Measurements from ENCODE around the gene MINPP1.
"Not testable (repeated sequence)": the region's sequence is repeated elsewhere in the genome, so short reads cannot be mapped to it uniquely, and the experiment has no call there.

Gene MINPP1

GRCh38 chr10:87560495-87561129 is 55.9 kb downstream of the MINPP1 start:
- no peak for DNase-seq (ENCODE audit: low read depth in 2 of 2, low spot score in 1 of 2)

- no peak for DNase-seq (ENCODE audit: low read depth in 2 of 2, low spot score in 1 of 2)
Observed at GRCh38 chr10:87562750-87563149, 58.1 kb downstream of the MINPP1 start.

DNA sequence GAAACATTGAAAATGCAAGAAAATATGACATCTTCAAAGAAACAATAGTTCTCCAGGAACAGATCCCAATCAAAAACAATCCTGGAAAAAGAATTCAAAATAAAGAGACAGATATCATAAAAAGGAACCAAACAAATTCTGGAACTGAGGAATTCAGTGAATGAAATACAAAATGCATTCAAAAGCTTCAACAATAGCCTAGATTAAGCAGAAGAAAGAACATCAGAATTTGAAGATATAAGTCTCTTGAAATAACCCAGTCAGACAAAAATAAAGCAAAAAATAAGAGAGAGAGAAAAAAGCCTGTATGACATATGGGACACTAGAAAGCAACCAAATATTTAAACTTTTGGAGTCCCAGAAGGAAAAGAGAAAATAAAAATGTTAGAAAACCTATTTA is 60.3 kb downstream of the MINPP1 start:
- DNase-seq (ENCODE audit: low read depth in 2 of 2, low spot score in 1 of 2), result no peak

DNA sequence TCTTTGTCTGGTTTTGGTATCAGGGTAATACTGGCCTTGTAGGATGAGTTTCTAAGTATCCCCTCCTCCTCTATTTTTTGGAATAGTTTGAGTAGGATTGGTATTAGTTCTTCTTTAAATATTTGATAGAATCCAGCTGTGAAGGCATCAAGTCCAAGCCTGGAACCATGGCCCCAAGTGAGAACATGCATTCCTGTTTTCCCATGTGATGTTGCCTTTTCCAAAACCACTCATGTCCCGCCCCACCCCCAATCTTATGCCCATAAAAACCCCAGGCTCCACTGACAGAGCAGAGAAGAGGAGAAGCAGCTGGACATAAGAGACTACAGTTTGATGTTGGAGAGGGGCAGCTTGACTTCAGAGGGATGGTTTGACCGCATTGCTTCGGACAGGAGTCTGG is 71.2 kb downstream of the MINPP1 start:
- DNase-seq (ENCODE audit: low read depth in 2 of 2, low spot score in 1 of 2), result no peak

DNA sequence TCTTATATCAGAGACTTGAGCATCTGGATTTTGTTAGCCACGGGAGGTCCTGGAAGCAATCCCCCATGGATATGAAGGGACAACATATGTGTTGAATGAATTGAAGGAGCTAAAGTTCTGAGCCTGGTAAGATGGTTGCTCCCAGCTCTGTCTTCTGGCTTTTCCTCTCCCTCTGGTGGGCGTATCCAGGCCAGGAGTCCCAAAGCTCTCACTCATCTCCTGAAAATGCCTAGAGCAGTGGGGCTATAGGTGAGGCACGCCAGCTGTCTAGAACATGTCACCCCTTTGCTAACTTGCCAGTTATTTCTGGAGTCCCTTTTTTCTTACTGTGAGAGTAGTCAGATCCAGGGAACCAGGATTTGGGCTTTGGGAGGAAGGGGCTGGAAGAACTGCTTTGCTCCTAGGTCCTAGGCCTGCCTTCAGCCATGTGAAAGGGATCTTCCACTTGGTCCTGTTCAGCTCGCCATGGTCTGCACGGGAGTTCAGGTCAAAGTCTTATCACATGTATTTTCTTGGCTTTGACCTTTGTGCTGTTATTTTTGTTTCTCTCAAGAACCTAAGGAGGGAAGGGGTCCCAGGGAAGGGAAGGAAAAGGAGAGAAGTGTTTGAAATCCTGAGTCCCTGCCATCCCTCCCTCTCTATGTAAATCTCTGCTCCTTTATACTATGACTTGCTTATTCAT is 73.6 kb downstream of the MINPP1 start:
- DNase-seq (ENCODE audit: low read depth in 2 of 2, low spot score in 1 of 2), result no peak

- DNase-seq (ENCODE audit: low read depth in 2 of 2, low spot score in 1 of 2), result no peak
Observed at GRCh38 chr10:87578842-87579401, 74.2 kb downstream of the MINPP1 start.

DNA sequence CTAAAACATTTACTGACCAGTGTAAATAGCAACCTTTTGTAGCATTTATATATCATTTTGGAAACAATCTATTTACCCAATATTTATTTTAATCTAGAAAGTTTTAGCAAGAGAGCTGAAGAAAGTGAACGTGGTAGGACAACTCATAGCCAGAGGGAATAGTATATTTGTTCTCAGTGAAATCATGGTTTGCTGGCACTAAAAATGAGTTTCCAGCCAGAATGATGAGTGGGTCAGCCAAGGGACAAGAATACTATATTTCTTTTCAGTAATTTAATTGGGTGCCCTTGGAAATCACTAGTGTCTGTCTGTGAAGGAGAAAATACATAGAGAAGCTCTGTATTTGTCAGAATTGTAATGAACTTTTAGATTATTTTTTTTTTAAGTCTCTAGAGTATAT is 74.9 kb downstream of the MINPP1 start:
- no peak for DNase-seq (ENCODE audit: low read depth in 2 of 2, low spot score in 1 of 2)

DNA sequence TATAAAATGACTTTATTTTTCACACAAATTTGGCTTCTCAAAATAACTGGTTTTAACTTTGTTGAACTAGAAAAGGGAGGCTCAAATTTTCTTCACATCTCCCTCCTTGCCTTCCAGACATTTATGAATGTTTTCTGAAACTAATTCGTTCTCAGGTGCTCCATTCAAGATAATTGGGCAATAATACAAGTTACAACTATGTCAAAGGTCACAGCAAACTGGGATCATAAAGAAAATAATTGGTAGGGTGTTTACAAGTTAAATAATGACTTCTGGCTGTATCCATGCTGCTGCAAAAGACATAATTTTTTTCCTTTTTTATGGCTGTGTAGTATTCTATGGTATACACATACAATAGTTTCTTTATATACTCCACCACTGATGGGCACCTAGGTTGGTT is 75.3 kb downstream of the MINPP1 start:
- DNase-seq (ENCODE audit: low read depth in 2 of 2, low spot score in 1 of 2), result no peak

GRCh38 chr10:87585565-87586514 is 81.1 kb downstream of the MINPP1 start:
- no peak for DNase-seq (ENCODE audit: low read depth in 2 of 2, low spot score in 1 of 2)

DNA sequence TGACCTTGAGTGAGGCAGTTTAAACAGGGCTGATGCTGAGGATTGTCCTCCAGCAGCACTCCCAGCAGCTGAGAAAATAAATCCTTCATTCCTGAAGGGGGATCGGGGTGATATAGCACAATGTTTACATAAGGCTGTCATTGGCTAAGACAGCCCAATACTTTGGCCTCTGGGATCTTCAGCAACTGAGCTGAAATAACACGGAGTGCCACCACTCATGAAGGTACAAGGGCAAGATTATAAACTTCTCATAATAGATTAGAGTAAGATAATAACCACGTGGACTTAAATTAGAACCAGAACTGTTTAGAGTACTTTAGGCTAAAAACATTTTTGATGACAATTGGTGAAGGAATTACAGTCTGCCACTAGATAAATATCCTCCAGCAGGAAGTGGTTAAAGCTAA is 85.0 kb downstream of the MINPP1 start:
- DNase-seq (ENCODE audit: low read depth in 2 of 2, low spot score in 1 of 2), result no peak

- no peak for DNase-seq (ENCODE audit: low read depth in 2 of 2, low spot score in 1 of 2)
Observed at GRCh38 chr10:87590705-87591588, 86.3 kb downstream of the MINPP1 start.

GRCh38 chr10:87591589-87591886 is 86.8 kb downstream of the MINPP1 start:
- no peak for DNase-seq (ENCODE audit: low read depth in 2 of 2, low spot score in 1 of 2)

DNA sequence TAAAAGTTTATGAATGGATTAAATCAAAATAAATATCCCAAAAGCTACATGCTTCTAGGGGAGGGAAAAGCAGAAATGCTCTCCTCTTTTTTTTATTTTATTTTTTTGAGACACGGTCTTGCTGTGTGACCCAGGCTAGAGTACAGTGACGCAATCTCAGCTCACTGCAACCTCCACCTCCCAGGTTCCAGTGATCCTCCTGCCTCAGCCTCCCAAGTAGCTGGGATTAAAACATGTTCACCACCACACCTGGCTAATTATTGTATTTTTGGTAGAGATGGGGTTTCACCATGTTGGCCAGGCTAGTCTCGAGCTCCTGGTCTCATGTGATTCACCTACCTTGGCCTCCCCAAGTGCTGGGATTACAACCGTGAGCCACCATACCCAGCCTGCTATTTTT is 88.2 kb downstream of the MINPP1 start:
- not testable (repeated sequence) for DNase-seq (ENCODE audit: low read depth in 2 of 2, low spot score in 1 of 2)

DNA sequence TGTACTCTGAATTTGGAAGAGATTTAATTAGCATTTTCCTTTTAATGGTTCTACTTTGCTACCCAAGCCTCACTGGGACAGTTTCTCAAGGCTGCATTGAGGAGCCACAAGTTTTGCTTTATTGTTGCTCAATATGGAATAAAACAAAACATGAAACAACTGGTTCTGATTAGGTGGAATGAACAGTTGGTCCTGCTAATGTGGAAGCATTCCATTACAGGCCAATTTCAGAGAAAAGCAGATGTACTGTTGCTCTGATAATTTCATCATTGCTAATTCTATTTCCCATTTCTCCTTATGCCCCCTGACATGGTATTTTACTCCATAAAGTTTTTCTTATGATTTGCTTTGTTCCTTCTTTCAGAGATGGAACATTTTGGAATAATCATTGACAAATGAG is 89.0 kb downstream of the MINPP1 start:
- DNase-seq (ENCODE audit: low read depth in 2 of 2, low spot score in 1 of 2), result no peak

GRCh38 chr10:87594181-87594580 is 89.5 kb downstream of the MINPP1 start:
- DNase-seq (ENCODE audit: low read depth in 2 of 2, low spot score in 1 of 2), result no peak

- DNase-seq (ENCODE audit: low read depth in 2 of 2, low spot score in 1 of 2), result no peak
Observed at GRCh38 chr10:87594864-87595263, 90.2 kb downstream of the MINPP1 start.

DNA sequence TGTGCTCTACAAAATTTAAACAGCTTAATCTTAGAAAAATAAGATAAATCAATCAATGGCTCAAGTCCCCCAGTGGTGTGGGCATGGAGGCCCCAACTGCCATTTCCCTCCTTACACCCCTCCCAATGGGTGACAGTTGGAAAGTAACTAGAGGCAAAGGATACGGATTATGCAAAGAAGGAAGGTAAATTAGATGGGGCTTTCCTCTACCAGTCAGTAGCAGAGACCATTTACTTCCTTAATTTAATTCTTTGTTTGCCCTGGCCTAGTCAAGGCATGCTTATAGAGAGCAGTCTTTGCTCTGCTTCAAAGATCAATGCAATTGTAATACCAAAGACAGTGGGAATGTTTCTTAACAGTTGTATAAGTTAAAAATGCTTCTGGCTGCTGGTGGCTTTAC is 91.7 kb downstream of the MINPP1 start:
- DNase-seq (ENCODE audit: low read depth in 2 of 2, low spot score in 1 of 2), result no peak

DNA sequence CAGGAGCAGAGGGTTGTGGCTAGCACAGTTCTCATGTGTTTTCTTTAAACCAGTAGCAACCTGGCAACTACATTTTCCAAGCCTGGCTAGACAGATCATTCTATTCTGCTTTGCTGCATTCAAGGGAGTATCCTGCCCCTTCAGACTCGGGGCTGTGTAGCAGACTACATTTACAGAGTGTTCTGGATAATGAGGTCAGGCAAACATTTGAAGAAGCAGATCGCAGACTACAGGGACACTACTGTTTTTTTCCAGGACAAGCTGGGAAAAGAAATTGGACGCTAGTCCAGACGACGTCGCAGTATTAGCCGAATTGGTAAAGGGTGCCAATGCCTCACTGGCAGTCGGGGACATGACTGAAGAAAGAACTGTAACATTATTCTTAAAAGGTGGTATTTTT is 94.0 kb downstream of the MINPP1 start:
- DNase-seq (ENCODE audit: low read depth in 2 of 2, low spot score in 1 of 2), result no peak

DNA sequence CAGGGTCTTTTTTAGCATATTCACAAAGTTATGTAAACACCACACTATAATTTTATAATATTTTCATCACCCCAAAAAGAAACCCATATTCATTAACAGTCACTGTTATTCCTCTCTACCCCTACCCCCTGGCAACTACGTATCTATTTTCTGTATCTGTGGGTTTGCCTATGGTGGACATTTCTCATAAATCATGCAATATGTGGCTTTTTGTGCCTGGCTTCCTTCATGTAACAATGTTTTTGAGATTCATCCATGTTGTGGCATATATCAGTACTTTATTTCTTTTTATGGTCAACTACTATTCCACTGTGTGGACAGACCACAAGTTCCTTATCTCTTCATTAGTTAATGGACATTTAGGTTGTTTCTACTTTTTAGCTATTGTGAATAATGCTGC is 95.9 kb downstream of the MINPP1 start:
- no peak for DNase-seq (ENCODE audit: low read depth in 2 of 2, low spot score in 1 of 2)

Measured in stimulated activated CD8-positive, alpha-beta memory T cell treated with anti-CD3 and anti-CD28 coated beads, Interleukin-4, amount 100 ng/mL, for 1 hour (primary cell).